Thyroid gland (tissue), 4 donors: ENCODE measurements around the gene MN1.

ENCODE experiments used
- CTCF ChIP-seq, 6 experiments: fragments of 200-600 bp in 3 of 6; fragments of 450-650 bp in 3 of 6; sonication (generic) in 3 of 6; IDR thresholded peaks; one replicate each; pipeline ENCODE4 v1.5.1; 2016 to 2019; ENCODE audit warnings: antibody characterized with exemption in 6 of 6, mild to moderate bottlenecking in 2 of 6, inconsistent platforms in 1 of 6, moderate library complexity in 1 of 6
- POLR2A ChIP-seq, 2 donors: fragments of 450-650 bp; IDR thresholded peaks; one replicate each; pipeline ENCODE4 v1.6.1; 2017; ENCODE audit warnings: antibody characterized with exemption in 2 of 2, mild to moderate bottlenecking in 2 of 2, moderate library complexity in 1 of 2

- TF ChIP-seq CTCF (IDR thresholded peaks at IDR 0.05), result no peak
- no peak for TF ChIP-seq POLR2A (IDR thresholded peaks at IDR 0.05)
Observed at GRCh38 chr22:27760474-27760873, 41.1 kb downstream of the MN1 start.
